ENCODE data around the gene MYOT.

DNA sequence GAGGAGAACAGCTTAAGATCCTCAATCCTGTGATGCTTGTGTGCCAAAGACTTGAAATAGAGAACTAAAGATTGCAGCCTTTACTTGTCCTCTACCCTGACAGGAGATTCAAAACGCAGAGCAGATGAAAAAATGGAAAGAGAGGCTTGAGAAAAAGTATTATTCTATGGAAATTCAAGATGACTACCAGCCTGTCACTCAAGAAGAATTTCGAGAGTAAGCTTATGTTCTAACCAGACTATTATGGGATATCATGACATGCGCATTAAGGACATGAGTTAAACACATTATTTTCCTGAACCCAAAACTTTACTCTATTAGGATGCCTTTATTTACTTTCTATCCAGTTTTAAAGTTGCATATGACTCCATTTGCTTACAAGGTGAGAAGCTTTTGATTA lies 68.0 kb downstream of the MYOT start:
- TF ChIP-seq, protein P1, sequence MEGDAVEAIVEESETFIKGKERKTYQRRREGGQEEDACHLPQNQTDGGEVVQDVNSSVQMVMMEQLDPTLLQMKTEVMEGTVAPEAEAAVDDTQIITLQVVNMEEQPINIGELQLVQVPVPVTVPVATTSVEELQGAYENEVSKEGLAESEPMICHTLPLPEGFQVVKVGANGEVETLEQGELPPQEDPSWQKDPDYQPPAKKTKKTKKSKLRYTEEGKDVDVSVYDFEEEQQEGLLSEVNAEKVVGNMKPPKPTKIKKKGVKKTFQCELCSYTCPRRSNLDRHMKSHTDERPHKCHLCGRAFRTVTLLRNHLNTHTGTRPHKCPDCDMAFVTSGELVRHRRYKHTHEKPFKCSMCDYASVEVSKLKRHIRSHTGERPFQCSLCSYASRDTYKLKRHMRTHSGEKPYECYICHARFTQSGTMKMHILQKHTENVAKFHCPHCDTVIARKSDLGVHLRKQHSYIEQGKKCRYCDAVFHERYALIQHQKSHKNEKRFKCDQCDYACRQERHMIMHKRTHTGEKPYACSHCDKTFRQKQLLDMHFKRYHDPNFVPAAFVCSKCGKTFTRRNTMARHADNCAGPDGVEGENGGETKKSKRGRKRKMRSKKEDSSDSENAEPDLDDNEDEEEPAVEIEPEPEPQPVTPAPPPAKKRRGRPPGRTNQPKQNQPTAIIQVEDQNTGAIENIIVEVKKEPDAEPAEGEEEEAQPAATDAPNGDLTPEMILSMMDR (IDR thresholded peaks at IDR 0.05): no peak
- TF ChIP-seq EP300 (IDR thresholded peaks at IDR 0.05) (no peak), POLR2A (IDR thresholded peaks at IDR 0.05; ENCODE audit: low read depth) (no peak), POLR2AphosphoS5 (IDR thresholded peaks at IDR 0.05) (no peak)
